ENCODE results near the gene FILIP1L. TPM values are rescaled to one million over a fixed set of nuclear protein-coding genes. Genes with fewer than 3 reads are reported as not detected.

The FILIP1L gene
- total and polyA plus RNA-seq, 2 of the 13 experiments (the other 11 are each of a cell fraction or from before 2014, with no cell fraction given), result 8.1 to 187 TPM

GRCh38 chr3:99895703-99896441 is 218.4 kb downstream of the FILIP1L start (continued):
- TF ChIP-seq ZNF609 (CRISPR knock-in tag; IDR thresholded peaks at IDR 0.05; ENCODE audit: borderline replicate concordance), result peak; percentile 26; the same call in 1 of the 2 replicates
- TF ChIP-seq HMG20A (CRISPR knock-in tag; IDR thresholded peaks at IDR 0.05; ENCODE audit: borderline replicate concordance), result peak; percentile 67; the same call in 1 of the 2 replicates
- TF ChIP-seq, protein P1, sequence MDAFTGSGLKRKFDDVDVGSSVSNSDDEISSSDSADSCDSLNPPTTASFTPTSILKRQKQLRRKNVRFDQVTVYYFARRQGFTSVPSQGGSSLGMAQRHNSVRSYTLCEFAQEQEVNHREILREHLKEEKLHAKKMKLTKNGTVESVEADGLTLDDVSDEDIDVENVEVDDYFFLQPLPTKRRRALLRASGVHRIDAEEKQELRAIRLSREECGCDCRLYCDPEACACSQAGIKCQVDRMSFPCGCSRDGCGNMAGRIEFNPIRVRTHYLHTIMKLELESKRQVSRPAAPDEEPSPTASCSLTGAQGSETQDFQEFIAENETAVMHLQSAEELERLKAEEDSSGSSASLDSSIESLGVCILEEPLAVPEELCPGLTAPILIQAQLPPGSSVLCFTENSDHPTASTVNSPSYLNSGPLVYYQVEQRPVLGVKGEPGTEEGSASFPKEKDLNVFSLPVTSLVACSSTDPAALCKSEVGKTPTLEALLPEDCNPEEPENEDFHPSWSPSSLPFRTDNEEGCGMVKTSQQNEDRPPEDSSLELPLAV (CRISPR knock-in tag; conservative IDR thresholded peaks at IDR 0.05; ENCODE audit: low read depth), result no peak
- TF ChIP-seq FOXP1 (IDR thresholded peaks at IDR 0.05), result no peak
- TF ChIP-seq FOXP1 (CRISPR knock-in tag; IDR thresholded peaks at IDR 0.05), result peak; percentile 51; the same call in 1 of the 2 replicates
- TF ChIP-seq RFX5 (IDR thresholded peaks at IDR 0.05; ENCODE audit: low read depth, low read length), result no peak
- TF ChIP-seq ELF1 (CRISPR knock-in tag; IDR thresholded peaks at IDR 0.05), result no peak
- no peak for TF ChIP-seq ZBTB26 (CRISPR knock-in tag; IDR thresholded peaks at IDR 0.05; ENCODE audit: borderline replicate concordance)
- no peak for TF ChIP-seq ZFP41 (CRISPR knock-in tag; IDR thresholded peaks at IDR 0.05; ENCODE audit: borderline replicate concordance)
- no peak for TF ChIP-seq ZNF136 (CRISPR knock-in tag; IDR thresholded peaks at IDR 0.05; ENCODE audit: low read depth)
- no peak; the same call in 1 of the 2 replicates for TF ChIP-seq BCL6 (CRISPR knock-in tag; IDR thresholded peaks at IDR 0.05)
- no peak for TF ChIP-seq STAT6 (CRISPR knock-in tag; IDR thresholded peaks at IDR 0.05; ENCODE audit: borderline replicate concordance)
- TF ChIP-seq ZNF737 (CRISPR knock-in tag; IDR thresholded peaks at IDR 0.05; ENCODE audit: borderline replicate concordance), result no peak
- no peak for TF ChIP-seq ZNF616 (CRISPR knock-in tag; IDR thresholded peaks at IDR 0.05; ENCODE audit: low read depth)
- no peak for TF ChIP-seq TFDP2 (CRISPR knock-in tag; IDR thresholded peaks at IDR 0.05)

All from HepG2 (cell line).